MG63 (cell line): Measurements from ENCODE around the gene GRIP2. TPM values are rescaled to one million over a fixed set of nuclear protein-coding genes. Genes with fewer than 3 reads are reported as not detected.

Source experiments
- DNase-seq: peaks from one replicate; pipeline ENCODE4 v3.0.0-alpha.2; 2020
- H3K27me3 ChIP-seq: fragments of 250-450 bp; sonication (Bioruptor Pico); 2 replicates; pipeline ENCODE4 v1.5.1; 2020; ENCODE audit warnings: mild to moderate bottlenecking, moderate library complexity
- H3K36me3 ChIP-seq: fragments of 250-450 bp; sonication (Bioruptor Pico); 2 replicates; pipeline ENCODE4 v1.5.1; 2020; ENCODE audit warnings: mild to moderate bottlenecking, moderate library complexity
- H3K4me3 ChIP-seq: fragments of 250-450 bp; sonication (Bioruptor Pico); 2 replicates; pipeline ENCODE4 v1.5.1; 2020; ENCODE audit warnings: mild to moderate bottlenecking, moderate library complexity
- H3K9me3 ChIP-seq: fragments of 250-450 bp; sonication (Bioruptor Pico); 2 replicates; pipeline ENCODE4 v1.5.1; 2020; ENCODE audit warnings: mild to moderate bottlenecking, moderate library complexity
- total RNA-seq: library from RNA; depleted of rRNA; stranded (reverse); fragments of >200 nt; shearing (Covaris generic); gene quantifications from 2 replicates; pipeline ENCODE4 v1.2.3, GENCODE V29; 2014; ENCODE audit warnings: low replicate concordance

The GRIP2 gene
- total RNA-seq, 1 experiment from 2014 or later, result not detected

DNA sequence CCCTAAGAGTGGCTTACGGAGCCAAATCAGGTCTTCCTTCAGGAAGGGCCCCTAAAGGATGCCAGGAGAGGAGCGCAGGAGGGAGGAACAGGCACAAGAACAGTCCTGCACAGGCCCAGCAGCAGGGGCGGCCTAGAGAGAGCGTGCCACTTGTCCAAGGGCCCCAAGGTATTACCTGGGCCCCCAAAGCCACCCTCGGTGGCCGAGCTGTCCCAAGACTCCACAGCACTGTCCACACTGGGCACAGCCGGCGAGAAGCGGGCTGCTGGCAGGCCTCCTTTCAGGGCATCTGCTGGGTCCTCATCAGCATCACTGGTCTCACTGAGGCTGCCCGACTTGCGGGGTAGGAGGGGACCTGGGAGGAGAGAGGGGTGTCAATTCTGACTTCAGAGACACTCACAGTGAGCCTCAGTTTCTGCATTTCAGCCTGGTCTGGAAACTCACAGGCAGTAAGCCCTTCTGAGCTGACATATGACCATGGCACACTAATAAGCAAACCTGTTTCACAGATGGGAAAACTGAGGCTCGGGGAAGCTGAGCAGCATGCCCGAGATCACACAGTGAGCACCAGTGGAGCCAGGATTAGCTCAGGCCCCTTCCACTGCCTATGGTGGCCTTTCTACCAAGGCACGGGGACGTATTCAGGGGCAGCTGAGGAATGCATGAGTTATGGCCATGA is 33.4 kb downstream of the GRIP2 start:
- DNase-seq, result no peak
- Histone ChIP-seq H3K9me3 (peaks cover 3% of the 10 kb centered on the region; the same call in 1 of the 2 replicates), H3K36me3 (no peaks in the 10 kb centered on the region), H3K27me3 (no peaks in the 10 kb centered on the region), H3K4me3 (no peak overlapping the region)

DNA sequence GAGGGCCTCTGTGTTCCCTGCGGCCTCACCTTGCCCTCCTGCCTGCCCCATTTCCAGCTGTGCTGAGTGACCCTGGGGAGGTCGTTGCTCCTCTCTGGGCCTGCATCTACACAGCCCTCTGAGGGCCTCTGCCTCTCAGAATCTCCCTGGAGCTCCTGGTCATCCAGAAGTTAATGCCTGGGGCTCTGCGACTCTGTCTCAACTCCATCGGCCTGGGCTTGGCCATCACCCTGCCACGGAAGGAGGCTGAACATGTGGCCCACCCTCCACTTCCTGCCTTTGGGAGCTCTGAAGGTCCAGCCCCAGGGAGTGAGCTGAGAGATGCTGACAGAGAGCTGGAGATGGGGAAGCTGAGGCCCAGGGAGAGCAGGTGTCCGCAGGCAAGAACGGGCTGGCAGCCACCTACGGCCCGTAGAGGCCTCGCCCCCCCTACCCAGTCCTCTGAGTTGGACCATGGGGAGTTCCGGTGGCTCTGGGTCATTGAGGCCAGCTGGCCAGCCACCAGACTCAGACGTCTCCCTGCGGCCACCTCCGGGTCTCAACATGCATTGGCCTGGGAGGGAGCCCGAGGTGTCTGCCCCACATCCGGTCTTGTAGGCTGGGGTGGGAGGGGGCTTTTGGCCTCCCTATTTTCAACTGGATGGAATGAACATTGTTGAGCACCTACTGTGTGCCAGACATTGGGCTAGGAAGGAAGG is 34.2 kb downstream of the GRIP2 start:
- H3K27me3 ChIP-seq, result no peaks in the 10 kb centered on the region
- peaks cover 3% of the 10 kb centered on the region; the same call in 1 of the 2 replicates for H3K9me3 ChIP-seq
- DNase-seq, result no peak
- H3K36me3 ChIP-seq, result no peaks in the 10 kb centered on the region
- H3K4me3 ChIP-seq, result no peak overlapping the region

DNA sequence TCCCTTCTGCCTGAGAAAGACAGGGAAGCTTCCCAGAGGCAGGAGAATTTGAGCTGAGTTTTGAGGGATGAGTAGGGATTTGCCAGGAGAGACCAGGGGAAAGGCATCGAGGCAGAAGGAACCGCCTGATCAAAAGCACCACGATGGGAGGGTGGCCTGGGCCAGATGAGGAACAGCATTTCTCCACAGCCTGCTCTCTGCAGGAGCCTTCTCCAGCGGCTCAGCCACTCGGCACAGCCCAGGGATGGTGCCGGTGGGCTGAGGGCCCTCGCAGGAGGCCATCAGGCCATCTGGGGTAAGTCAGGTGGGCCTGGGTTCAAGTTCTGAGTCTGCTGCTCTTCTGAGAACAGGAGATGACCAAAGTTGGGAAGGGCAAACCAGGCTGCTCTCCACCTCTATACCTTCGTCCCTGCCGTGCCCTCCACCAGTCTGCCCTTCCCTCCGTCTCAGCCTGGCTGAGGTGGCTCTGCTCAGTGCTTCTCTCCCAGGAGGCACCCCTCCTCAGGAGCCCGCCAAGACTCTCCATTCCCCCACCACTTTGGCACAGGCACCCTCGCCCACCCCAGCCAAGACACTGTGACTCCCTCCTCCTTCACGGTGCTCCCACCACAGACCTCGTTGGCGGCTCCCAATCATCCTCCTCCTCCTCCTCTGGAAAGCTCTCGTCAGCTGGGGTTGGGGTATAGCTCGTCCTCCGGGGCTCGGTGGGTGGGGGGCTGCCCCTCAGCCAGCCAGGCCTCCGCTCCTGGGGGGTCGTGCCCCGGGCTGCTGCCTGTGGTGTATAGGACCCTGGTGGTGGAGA is 34.9 kb downstream of the GRIP2 start:
- H3K9me3 ChIP-seq, result peaks cover 3% of the 10 kb centered on the region; the same call in 1 of the 2 replicates
- no peak for DNase-seq
- H3K4me3 ChIP-seq, result no peak overlapping the region
- no peaks in the 10 kb centered on the region for H3K36me3 ChIP-seq
- H3K27me3 ChIP-seq, result no peaks in the 10 kb centered on the region

DNA sequence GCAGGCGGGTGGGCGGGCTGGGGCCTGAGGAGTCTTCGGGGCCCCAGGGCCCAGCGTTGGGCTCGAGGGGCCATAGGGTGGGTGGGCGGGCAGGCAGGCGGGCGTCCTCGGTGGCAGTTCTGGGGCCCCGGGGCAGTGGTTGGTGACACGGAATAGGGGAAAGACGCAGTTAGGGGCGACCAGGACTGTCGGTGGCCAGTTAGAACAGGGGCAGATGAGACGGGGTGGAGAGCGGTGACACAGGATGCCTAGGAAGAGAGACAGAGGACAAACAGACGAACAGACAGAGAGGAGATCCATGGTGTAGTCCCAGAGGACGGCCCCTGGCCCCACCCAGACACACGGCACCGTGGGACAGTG is 36.5 kb downstream of the GRIP2 start:
- peaks cover 3% of the 10 kb centered on the region; the same call in 1 of the 2 replicates for H3K9me3 ChIP-seq
- H3K27me3 ChIP-seq, result no peaks in the 10 kb centered on the region
- H3K36me3 ChIP-seq, result no peaks in the 10 kb centered on the region
- no peak for DNase-seq
- H3K4me3 ChIP-seq, result no peak overlapping the region

DNA sequence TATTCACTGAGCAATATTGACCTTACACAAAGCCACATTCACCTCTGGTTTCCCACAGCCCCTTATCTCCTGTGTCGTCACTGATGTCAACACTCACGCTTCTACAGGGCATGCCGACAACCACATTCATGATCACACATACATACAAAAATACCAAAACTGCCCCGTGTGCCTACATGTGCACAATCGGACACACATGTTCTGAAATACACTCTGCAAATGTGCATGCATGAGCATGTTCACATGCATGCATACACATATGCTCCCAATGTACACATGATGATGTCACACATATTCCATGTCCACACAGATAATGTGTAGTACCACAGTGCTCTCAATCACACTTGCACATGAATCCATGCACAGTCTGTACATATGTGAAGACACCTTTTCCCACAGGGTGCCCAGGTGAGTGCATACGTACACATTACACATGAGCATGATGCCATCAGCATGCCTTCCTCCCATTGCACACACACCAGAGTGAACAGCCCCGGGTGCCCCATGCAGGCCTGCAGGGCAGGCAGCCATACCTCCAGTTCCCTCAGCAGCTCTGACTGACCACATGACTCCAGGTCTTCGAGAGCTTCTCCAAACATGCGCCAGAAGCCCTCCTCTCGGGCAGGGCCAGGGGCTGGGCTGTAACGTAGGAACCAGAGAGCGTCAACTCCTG is 37.0 kb downstream of the GRIP2 start:
- no peaks in the 10 kb centered on the region for H3K36me3 ChIP-seq
- H3K9me3 ChIP-seq, result peaks cover 3% of the 10 kb centered on the region; the same call in 1 of the 2 replicates
- DNase-seq, result no peak
- no peak overlapping the region for H3K4me3 ChIP-seq
- H3K27me3 ChIP-seq, result no peaks in the 10 kb centered on the region

DNA sequence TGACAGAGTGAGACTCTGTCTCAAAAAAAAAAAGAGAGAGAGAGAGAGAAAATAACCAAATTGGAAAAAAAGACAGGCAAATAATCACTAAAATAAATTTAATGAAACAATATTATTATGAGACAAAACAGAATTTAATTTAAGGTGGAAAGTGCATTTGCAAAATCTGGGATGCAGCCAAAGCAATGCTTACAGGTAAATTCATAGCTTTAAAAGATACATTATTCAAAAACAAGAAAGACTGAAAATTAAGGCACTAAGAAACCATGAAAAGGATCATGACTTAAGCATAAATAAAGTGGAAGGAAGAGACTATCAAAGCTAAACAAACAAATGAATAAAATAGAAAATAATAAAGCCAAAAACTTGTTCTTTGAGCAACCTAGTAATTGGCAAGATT is 37.7 kb downstream of the GRIP2 start:
- Histone ChIP-seq H3K4me3 (no peak overlapping the region), H3K36me3 (no peaks in the 10 kb centered on the region), H3K9me3 (peaks cover 3% of the 10 kb centered on the region; the same call in 1 of the 2 replicates), H3K27me3 (no peaks in the 10 kb centered on the region)
- DNase-seq, result no peak

DNA sequence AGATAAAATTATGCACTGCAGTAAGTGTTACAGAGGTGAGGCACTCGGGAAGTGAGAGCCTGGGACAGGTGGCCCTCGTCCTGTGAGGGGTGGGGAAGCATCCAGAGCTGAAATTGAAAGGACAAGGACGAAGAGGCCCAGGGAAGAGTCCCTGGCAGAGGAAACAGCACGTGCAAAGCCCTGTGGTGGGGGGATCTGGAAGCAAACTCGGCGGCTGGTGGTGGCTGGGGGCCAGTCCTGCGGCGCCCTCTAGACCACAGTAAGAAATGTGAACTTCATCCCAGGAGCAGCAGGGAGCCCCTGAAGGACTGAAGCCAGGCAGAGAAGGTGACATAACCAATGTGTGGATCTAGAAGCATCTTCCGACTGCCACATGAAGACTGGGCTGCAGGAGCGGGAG is 42.8 kb downstream of the GRIP2 start:
- DNase-seq, result no peak
- Histone ChIP-seq H3K4me3 (no peak overlapping the region), H3K36me3 (no peaks in the 10 kb centered on the region), H3K27me3 (no peaks in the 10 kb centered on the region), H3K9me3 (no peaks in the 10 kb centered on the region)

DNA sequence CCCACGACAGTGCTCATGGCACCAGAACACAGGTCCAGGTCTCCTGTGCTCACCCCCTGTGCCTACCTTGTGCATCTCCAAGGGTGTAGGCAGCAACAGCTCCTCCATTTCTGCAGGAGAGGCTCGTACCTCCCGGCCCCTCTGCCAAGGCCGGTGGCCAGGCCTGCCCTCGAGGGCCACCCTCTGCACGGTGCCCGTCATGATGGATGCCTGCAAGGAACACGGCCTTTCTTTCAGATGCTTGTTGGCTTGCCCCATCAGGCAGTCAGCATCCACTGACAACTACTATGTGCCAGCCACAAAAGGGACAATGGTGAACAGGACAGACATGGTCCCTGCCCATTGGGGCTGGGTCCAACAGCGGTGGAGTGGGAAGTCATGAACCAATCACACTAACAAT is 43.8 kb downstream of the GRIP2 start:
- H3K36me3 ChIP-seq, result no peaks in the 10 kb centered on the region
- H3K27me3 ChIP-seq, result no peaks in the 10 kb centered on the region
- DNase-seq, result no peak
- H3K9me3 ChIP-seq, result no peaks in the 10 kb centered on the region
- H3K4me3 ChIP-seq, result no peak overlapping the region

DNA sequence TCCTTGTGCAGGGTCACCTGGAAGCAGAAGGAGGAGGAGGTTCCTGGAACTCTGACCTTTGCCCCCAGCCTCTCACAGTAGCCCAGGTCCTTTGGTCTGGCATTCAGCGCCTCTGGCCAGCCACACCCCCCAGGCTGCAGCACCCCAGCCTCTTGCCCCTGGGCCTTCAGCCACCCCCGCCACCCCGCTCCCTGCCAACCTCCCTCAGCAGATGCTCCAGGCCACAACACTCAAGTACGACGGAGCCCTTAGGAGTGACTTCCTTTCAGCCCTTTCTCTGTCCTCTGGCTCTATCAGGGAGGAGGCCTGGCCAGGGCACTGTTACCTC is 45.2 kb downstream of the GRIP2 start:
- H3K36me3 ChIP-seq, result no peaks in the 10 kb centered on the region
- DNase-seq, result no peak
- H3K27me3 ChIP-seq, result no peaks in the 10 kb centered on the region
- H3K4me3 ChIP-seq, result no peak overlapping the region
- no peaks in the 10 kb centered on the region for H3K9me3 ChIP-seq

DNA sequence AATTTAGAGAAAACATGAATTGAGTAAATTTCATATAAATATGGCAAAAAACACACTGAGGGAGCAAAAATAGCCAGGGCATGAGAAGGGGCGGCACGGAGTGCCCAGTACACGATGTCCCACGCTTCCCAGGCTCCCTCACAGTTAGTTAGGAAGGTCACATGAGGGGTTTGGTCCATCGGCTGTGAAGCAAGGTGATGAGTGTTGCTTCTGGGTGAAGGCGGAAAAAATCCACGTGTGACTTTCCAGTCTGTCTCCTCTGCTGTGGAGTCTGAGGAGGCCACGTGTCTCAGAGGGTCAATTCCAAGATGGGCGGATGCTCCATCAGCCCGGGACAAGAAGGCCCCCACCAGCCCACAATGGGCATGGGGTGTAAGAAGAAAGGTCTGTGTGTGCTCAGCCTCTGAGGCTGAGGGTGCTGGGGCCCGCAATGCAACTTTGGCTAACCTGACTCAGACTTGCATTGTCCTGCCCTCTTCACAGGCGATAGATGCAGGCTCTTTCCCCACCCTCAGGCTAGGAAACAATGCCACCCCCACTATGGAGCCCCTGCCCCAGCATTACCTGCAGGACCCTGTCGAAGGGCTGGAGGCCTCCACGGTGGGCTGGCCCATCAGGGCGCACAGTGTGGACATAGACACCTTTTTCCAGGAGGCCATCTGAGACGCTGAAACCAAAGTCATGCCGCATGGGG is 45.7 kb downstream of the GRIP2 start:
- no peaks in the 10 kb centered on the region for H3K9me3 ChIP-seq
- no peaks in the 10 kb centered on the region for H3K27me3 ChIP-seq
- no peak overlapping the region for H3K4me3 ChIP-seq
- no peak for DNase-seq
- no peaks in the 10 kb centered on the region for H3K36me3 ChIP-seq

DNA sequence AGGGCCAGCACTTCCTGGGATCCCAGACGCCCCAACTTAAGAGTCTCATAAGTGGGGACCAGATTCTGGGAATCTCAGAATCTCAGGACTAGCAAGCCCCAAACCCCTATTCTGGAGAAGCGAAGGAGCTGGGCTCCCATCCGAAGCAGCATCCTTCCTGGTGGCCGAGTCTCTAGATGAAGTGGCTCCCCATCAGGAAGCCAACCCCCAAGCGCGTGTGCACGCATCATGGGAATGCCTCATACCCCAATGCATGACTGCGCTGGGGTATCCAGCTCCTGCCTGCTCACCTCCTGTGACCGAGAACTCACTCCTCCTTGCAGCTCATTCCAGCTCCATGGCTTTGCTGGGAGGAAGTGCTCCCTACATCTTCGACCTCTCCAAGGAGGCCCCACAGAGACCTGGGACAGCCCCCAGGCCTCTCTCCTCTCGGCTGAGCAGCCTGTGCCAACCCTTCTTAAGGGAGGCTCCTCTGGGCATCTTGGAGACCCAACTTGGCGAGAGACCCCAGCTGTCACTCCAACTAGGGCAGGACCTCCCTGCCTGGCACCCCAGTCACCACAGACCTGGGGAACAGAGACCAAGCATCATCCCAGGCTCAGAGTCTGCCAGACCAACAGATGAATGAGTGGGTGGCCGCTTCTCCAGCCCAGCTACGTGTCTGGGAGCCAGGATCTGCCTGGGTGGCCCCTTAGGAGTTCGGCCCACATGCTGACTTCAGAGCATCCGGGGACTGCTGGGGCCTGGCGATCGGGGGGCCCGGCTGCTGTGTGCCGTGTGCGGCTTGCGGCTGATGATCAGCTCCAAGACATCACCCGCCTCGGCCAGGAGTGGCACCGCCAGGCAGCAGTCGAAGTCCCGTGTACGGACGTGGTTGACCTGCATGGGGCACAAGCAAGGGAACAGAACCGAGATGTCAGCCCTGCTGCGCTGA is 46.9 kb downstream of the GRIP2 start:
- no peak for DNase-seq

DNA sequence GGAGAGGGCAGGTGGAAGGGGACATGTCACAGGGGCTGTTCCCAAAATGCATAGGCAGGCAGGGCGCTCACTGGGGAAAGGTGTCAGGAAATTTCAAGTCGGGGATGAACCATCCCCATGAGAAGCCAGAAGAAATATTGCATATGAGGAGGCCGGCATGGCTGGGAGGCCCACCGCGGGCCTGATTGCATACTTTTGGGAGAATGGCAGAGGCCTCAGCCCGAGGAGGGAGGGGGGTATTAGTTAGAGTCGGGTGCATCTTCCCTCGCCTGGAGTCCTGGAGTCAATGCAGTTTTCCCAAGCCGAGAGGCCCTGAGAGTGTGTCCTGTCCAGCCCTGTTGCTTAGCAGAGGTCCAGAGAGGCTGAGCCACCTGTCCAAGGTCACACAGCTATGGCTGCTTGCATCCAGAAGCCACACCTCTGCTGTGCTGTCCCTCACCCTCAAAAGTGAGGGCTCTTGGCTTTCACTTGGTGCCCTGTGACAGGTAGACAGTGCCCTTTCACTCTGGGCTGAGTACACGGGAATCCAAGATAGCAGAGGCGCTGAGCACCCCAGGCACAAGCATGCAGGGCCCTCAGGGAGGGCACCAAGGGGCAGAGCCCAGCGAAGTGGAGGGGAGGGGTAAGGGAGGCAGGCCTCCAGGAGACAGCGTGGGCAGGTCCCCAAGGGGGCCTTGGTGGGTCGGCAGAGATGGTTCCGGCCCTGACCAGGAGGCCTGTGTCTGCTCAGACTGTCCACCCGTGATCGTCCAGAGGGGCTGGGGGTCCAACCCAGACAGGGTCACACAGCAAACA is 48.5 kb downstream of the GRIP2 start:
- Histone ChIP-seq H3K36me3 (no peaks in the 10 kb centered on the region), H3K4me3 (no peak overlapping the region), H3K27me3 (no peaks in the 10 kb centered on the region), H3K9me3 (no peaks in the 10 kb centered on the region)
- no peak for DNase-seq

More for the DNA sequence above, 46.9 kb downstream of the GRIP2 start:
- Histone ChIP-seq H3K9me3 (no peaks in the 10 kb centered on the region), H3K36me3 (no peaks in the 10 kb centered on the region), H3K27me3 (no peaks in the 10 kb centered on the region), H3K4me3 (no peak overlapping the region)

DNA sequence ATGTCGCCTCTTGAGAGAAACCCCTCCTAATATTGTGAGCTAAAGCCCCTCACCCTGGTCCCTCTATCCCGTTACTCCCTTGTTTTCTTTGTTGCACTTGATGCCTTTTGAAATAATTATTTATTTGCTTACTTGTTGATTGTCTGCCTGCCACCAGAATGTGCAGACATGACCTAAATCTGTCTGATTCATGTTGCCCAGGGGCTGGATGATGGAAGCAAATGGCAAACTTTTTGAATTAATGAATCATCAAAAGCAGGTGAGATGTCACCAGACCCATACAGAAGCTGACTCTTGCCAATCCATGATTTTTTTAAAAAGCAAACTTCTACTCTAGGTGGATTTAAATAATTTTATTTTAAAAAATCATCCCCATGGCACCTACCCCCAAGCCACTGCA is 49.3 kb downstream of the GRIP2 start:
- no peak for DNase-seq
- Histone ChIP-seq H3K36me3 (no peaks in the 10 kb centered on the region), H3K9me3 (no peaks in the 10 kb centered on the region), H3K4me3 (no peak overlapping the region), H3K27me3 (no peaks in the 10 kb centered on the region)

DNA sequence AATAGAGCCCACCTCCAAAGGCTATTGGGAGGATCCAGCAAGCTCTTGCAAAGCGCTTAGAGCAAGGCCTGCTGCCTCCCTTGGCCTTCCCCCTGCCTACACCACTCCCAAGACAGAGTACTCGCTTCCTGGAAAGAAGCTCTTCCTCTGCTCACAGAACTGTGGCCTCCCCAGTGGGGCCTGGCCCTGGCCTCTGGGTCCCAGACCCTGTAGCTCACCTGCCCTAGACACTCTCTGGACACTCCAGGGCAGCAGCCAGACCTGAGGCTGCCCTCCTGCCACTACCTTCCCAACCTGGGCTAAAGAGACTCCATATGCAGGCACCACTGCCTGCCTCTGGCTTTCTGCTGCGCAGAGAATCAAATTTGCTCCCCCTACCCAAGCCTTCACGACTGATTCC is 49.9 kb downstream of the GRIP2 start:
- DNase-seq, result no peak
- no peaks in the 10 kb centered on the region for H3K36me3 ChIP-seq
- H3K27me3 ChIP-seq, result no peaks in the 10 kb centered on the region
- no peaks in the 10 kb centered on the region for H3K9me3 ChIP-seq
- H3K4me3 ChIP-seq, result no peak overlapping the region

DNA sequence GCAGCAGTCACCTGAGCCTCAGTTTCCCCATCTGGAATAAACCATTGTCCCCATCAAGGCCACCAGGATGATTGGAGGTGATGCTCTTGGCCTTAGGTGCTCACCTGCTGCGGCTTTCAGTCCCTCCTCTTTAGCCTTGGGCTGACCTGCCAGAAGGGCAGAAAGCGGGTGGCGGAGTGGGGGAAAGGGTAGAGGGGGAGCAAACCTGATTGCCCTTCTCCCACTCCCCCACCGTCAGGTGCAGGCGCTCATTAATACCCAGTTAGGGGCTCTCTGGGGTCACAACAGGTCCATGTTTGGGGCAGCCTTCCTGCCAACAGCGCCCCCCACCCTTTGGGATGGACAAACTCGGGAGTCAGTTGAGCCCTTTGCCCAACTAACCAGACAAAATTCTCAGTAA is 50.5 kb downstream of the GRIP2 start:
- no peak for DNase-seq
- Histone ChIP-seq H3K9me3 (no peaks in the 10 kb centered on the region), H3K4me3 (no peak overlapping the region), H3K36me3 (no peaks in the 10 kb centered on the region), H3K27me3 (no peaks in the 10 kb centered on the region)
